ENCODE results near the gene SLC8B1. TPM values are rescaled to one million over a fixed set of nuclear protein-coding genes. Genes with fewer than 3 reads are reported as not detected.

Gene SLC8B1
- total and polyA plus RNA-seq, 9 of the 15 experiments (the other 6 are each of a cell fraction or from before 2014, with no cell fraction given): 0.86 to 34.1 (median 18.5) TPM

GRCh38 chr12:113328368-113328889, 6.5 kb downstream of the SLC8B1 start:
- POLR2A ChIA-PET: interaction anchor here (0.7 to 1.2 kb wide), 3 partner anchors 14 to 243 kb away, joined by 3 read pairs; no protein-coding TSS in a partner anchor
- H3K36me3 ChIP-seq (ENCODE audit: control insufficient read depth, insufficient read depth, low read length): peaks cover 58% of the 10 kb centered on the region; the same call in 2 of the 3 replicates
- H3K27me3 ChIP-seq (ENCODE audit: control insufficient read depth in 2 of 2, insufficient read depth in 2 of 2, low read length in 2 of 2): no peaks in the 10 kb centered on the region
- H3K27ac ChIP-seq (ENCODE audit: extremely low read depth, low read depth, low read length): no peak overlapping the region
- no peak overlapping the region; a peak in 1 of 4 replicates for H3K9ac ChIP-seq (ENCODE audit: insufficient read depth in 1 of 2, low read depth in 2 of 2, low read length in 2 of 2)
- peaks cover 7 to 8% of the 10 kb centered on the region in 2 experiments; a peak in 4 of 5 replicates for H3K4me1 ChIP-seq (replicated peaks in 1 of 2; ENCODE audit: control insufficient read depth in 2 of 2, insufficient read depth in 2 of 2, low read length in 2 of 2)
- H3K79me2 ChIP-seq (ENCODE audit: control insufficient read depth, insufficient read depth, low read length): peaks cover 4% of the 10 kb centered on the region
- DNase-seq (ENCODE audit: extremely low read depth in 1 of 4, low spot score in 3 of 4) (no peak), ATAC-seq (no peak), FAIRE-seq (no peak)
- H3K4me3 ChIP-seq: no peak overlapping the region
- in situ Hi-C loops (cut with MboI) (no loop called here), intact Hi-C loops (cut with micrococcal nuclease) (loop anchor here (5.0 kb wide), 1 partner anchor 99 kb away; no protein-coding TSS in a partner anchor)
- no peak overlapping the region for H2AFZ ChIP-seq (ENCODE audit: low read depth, low read length)
- no peaks in the 10 kb centered on the region for H3K9me3 ChIP-seq (replicated peaks; ENCODE audit: control insufficient read depth, insufficient read depth, low read depth, low read length)
- no peaks in the 10 kb centered on the region for H3K9me1 ChIP-seq (ENCODE audit: control insufficient read depth, insufficient read depth, low read length)
- TF ChIP-seq ZFP36 (IDR thresholded peaks at IDR 0.05; ENCODE audit: low read depth, low read length, partially characterized antibody): peak; percentile 97
- 0 out of 2 replicates have a peak, but pooled peaks have one; percentile 24 for TF ChIP-seq ZNF436 (CRISPR knock-in tag; IDR thresholded peaks at IDR 0.05)
- TF ChIP-seq NFIC (IDR thresholded peaks at IDR 0.05): peak; percentile 78
- TF ChIP-seq RBM25 (IDR thresholded peaks at IDR 0.05; ENCODE audit: low read depth, low read length, severe bottlenecking): peak; percentile 29
- TF ChIP-seq NFATC3 (IDR thresholded peaks at IDR 0.05): no peak
- WGBS (ENCODE audit: insufficient coverage, low coverage, missing lambda C conversion rate): 81% methylated on average over 4 of the region's 5 CpGs
- H4K20me1 ChIP-seq (replicated peaks; ENCODE audit: control insufficient read depth, insufficient read depth, low read length): no peaks in the 10 kb centered on the region
- no TSS peak for BruUV-seq (replicated peaks)
- CTCF ChIA-PET (ENCODE audit: low intra/inter-chr PET ratio): no interaction called here
- H3K4me2 ChIP-seq (ENCODE audit: insufficient read depth, low read length): no peak overlapping the region

Data from K562 (cell line).